SIG-M5 treated with dmso at 0.1 percent for 504 hours (cell line): ENCODE measurements around the gene TMEM181.
"Not testable (repeated sequence)": the region's sequence is repeated elsewhere in the genome, so short reads cannot be mapped to it uniquely, and the experiment has no call there.

Source experiments
- DNase-seq: peaks from one replicate; lab custom pipeline; 2025; ENCODE audit not compliant: unreplicated experiment; lab: John Stamatoyannopoulos, UW

Gene TMEM181

GRCh38 chr6:158536891-158537798, 22.7 kb upstream of the TMEM181 start:
- no peak for DNase-seq

- DNase-seq = no peak
These were observed 21.1 kb upstream of the TMEM181 start for GRCh38 chr6:158538741-158539140.

GRCh38 chr6:158539413-158539812, 20.5 kb upstream of the TMEM181 start:
- no peak for DNase-seq

GRCh38 chr6:158539881-158540280, 20.0 kb upstream of the TMEM181 start:
- no peak for DNase-seq

GRCh38 chr6:158543606-158544185, 16.2 kb upstream of the TMEM181 start:
- DNase-seq = no peak

GRCh38 chr6:158544428-158544827, 15.5 kb upstream of the TMEM181 start:
- DNase-seq = no peak

GRCh38 chr6:158545043-158545966, 14.6 kb upstream of the TMEM181 start:
- no peak for DNase-seq

GRCh38 chr6:158548418-158549161, 11.3 kb upstream of the TMEM181 start:
- no peak for DNase-seq

- DNase-seq = no peak
These were observed 7.7 kb upstream of the TMEM181 start for GRCh38 chr6:158552055-158552795.

- no peak for DNase-seq
These were observed 7.1 kb upstream of the TMEM181 start for GRCh38 chr6:158552796-158553138.

GRCh38 chr6:158554611-158555361, 5.1 kb upstream of the TMEM181 start:
- no peak for DNase-seq

GRCh38 chr6:158556113-158556512, 3.8 kb upstream of the TMEM181 start:
- no peak for DNase-seq

- DNase-seq = not testable (repeated sequence)
These were observed 2.8 kb upstream of the TMEM181 start for GRCh38 chr6:158557110-158557509.

GRCh38 chr6:158557927-158558326, 2.0 kb upstream of the TMEM181 start:
- no peak for DNase-seq

GRCh38 chr6:158558415-158559306, 1.2 kb upstream of the TMEM181 start:
- DNase-seq = no peak

- DNase-seq = no peak
These were observed 475 bp upstream of the TMEM181 start for GRCh38 chr6:158559338-158559894.

- peak; percentile 12 for DNase-seq
These were observed 987 bp downstream of the TMEM181 start for GRCh38 chr6:158560836-158561320.

GRCh38 chr6:158561321-158561884, 1.5 kb downstream of the TMEM181 start:
- no peak for DNase-seq
